Stimulated activated CD4-positive, alpha-beta T cell treated with anti-CD3 and anti-CD28 coated beads, Interleukin-4, amount 100 ng/mL, for 1 hour (primary cell): Measurements from ENCODE around the gene TMEM107.
"Not testable (repeated sequence)": the region's sequence is repeated elsewhere in the genome, so short reads cannot be mapped to it uniquely, and the experiment has no call there.

Source experiments
- DNase-seq: peaks from one replicate; pipeline ENCODE4 v3.0.0-alpha.2; 2020

Gene TMEM107

DNA sequence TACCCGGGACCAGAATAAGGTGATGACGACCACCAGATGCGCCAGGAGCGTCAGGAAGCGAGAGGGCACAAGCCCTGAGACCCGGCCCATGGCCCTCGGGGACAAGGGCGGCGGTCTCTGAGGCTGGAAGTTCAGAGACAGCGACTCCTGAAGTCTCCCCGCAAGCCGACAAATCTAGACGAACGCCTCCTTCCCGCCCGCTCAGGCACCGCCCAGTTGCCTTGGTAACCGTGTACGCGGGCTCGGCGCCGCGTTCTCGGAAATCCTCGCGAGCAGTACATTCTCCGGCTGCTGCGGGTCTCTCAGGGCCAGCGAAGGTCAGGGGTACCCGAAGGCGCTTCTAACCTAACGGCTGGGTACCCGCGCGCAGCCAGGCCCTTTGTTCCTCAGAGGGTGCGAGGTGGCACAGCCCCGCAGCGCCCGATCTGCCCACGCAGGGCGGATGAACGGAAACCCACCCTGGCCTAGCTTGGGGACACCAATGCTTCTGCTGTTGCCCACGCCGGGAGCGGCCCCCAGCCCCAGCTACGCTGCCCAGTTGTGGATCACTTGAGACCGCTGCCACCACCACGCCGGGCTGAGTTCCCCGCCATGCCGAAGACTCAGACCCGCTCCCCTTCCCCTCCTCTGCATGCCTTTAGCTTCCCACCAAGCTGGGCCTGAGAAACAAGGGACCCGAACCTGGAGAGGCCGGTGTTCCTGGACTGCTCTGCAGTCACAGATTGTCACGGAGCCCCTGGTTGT is at the start of gene TMEM107:
Gene TMEM107 (minus strand): TSS at position 184 of the 744 bp plus-strand sequence. CDS start 94 bp downstream, at position 90.
- peak; percentile 86 for DNase-seq

DNA sequence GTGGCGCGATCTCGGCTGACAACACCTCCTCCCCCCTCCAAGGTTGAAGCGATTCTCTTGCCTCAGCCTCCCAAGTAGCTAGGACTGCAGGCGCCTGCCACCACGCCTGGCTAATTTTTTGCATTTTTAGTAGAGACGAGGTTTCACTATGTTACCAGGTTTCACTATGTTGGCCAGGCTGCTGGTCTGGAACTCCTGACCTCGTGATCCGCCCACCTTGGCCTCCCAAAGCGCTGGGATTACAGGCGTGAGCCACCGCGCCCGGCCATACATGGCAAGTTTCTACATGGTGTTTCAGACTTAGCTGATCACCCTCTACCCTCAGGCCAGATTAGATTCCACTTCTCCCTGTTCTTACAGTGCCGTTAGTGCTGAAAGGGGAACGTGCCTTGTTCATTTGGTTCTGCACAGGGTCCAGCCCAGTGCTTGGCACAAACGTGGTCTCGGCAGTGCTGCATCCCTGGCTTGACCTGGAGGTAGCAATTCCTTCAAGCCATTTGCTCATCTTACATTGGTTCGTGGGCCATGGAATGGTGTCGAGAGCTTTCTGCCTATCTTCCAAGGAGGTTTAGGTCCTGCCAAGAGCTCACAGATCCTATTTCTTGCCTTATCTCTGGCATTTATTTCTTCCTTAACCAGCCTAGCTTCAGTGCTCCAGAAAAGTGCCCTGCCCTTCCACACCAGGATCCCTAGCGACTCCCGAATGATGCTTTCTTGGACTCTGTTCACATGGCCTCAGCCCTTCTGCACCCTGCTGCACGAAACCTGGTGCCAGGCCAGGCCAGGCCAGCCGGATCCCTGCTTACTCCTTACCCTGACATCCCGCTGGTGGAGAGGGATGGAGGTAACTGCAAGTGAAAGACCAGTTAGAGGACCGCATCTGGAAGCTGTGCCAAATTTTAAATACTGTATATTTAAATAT is 49.0 kb upstream of the TMEM107 start:
- no peak for DNase-seq

DNA sequence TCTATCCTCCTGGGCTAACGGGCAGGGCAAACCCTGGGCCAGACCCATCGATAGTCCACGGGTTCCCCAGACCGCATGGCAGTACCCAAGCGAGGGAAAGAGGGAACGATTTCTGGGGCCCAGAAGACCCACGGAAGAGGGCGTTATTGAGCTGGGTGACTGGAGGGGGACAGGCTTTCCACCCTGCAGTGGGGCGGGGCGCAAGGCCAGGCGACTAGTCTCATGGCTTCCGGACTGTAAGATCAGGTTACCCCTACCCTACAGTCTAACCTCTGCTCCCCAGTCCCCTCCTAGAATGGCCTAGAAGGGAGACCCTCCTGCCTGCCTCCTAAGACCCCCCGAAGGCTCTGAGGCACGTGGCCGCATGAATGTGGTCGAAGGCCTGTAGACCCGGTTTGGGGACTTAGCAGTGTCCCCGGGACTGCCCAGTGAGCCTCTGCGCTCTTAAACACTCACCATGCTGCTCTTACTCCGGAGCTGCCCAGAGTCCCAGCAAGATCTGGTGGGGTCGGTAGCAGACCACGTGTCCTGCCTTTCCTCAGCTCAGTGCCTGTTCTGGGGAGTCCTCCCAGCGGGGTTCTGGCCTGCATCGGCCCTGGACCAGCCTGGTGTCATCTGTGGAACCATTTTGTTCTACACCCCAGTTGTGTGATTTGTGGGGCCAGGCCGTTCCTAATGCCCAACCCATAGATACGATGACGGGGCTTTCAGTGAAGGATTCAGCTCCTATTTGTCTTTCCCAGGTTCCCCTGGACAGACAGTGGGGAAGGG is 47.4 kb upstream of the TMEM107 start:
- peak; percentile 61 for DNase-seq

DNA sequence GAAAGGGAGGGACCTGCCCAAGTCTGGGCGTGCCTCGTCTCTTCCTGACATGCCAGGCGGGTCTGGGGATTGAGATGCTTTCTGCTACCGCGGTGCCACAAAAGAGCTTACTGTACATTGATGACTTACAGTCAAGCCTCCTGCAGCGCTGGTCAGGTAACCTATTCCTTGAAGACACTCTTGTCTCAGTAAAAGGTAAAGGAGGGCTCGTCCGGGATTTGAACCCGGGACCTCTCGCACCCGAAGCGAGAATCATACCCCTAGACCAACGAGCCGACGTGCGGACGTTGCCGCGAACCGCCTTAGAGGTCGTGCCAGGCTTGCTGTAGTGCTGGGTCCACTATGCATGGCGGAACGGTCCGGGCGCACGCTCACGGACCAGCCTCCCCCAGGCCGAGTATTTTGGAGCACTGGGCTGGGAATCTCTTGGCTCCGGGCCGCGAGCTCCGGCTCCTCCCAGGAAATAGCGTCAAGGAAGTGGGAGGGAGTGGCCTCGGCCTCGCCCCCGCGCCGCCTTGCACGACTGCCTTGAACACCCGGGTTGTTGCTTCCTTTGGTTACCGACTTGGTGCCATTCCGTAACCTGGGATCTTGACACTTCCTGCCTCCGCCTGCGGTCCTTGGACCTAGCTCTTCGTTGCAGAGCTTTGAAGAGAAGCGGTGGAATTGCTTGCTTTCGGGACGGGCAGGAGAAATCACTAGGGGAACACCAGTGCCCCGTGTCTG is 46.6 kb upstream of the TMEM107 start:
- peak; percentile 86 for DNase-seq

DNA sequence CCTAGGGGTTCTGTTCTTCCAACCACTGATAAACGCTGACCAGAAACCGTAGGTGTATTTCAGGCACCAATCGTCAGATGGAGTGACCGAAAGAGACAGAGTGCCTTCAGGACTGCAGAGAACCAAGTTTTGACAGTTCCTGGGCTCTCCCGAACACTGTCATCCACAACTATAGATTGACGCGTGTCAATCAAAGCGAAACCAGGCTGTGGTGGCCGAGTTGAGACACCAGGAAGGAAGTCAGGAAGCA is 46.1 kb upstream of the TMEM107 start:
- DNase-seq: no peak

DNA sequence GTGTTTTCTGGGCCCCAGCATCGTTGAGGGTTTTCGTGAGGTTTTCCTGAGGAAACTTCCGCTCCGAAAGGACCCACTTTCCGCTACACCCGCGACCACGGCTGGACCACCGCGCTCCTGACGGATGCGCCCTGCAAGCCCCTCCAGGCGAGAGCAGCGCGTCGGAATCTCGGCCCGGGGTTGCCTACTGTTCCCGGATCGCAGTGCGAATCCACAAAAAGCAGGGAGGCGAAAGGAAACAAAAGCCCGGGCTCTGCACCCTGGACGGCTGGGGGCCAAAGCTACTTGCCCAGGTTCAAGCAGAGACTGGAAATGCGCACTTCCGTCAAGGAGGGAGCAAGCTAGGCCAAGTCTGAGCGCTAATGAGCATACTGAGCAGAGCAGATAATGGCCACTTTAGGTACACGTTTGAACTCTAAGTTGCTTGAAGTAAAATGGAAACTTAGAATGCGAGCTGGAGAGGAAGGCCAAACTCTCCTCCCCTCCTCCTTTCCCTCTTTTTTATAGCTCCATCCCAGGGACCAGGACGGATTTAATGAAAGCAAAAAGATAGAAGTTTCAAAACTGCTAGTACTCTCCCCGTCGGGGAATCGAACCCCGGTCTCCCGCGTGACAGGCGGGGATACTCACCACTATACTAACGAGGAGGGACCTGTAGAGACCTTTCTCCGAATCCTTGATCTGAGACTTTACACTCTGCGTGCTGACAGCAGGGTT is 45.6 kb upstream of the TMEM107 start:
- peak; percentile 88 for DNase-seq

DNA sequence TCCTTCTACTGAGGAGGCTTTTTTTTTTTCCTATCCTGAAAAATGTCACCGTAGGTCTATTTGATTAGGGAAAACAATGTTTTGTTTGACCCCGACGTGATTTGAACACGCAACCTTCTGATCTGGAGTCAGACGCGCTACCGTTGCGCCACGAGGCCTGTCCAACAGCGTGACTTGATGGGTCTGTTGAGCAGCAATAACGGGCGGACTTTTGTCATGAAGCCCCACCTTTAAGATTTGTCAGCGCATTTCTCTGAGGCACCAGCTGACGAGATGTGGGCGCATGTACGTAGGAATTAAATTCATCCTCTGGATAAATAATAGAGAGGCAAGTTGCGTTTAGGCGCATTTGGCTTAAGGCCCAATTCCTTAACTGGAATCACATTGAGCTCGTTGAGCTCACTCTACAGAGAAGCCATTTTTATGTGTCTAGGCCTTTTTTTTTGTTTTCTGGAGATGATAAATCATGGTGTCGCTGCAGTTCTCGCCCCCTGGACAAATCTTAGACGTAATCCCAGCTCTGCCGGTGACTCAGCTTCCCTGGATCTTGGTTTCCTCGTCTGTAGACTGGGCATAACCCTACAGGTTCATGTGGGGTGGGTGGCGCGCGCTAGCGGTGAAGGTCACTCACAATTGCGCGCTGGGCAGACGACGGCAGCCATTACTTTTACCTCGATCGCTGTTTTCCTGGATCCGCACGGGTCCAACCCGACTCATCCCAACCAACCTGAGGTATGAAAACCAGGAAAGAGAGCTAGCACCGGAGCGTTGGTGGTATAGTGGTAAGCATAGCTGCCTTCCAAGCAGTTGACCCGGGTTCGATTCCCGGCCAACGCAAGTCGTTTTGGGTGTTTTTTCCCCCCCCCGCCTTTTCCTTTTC is 44.8 kb upstream of the TMEM107 start:
- peak; percentile 88 for DNase-seq

DNA sequence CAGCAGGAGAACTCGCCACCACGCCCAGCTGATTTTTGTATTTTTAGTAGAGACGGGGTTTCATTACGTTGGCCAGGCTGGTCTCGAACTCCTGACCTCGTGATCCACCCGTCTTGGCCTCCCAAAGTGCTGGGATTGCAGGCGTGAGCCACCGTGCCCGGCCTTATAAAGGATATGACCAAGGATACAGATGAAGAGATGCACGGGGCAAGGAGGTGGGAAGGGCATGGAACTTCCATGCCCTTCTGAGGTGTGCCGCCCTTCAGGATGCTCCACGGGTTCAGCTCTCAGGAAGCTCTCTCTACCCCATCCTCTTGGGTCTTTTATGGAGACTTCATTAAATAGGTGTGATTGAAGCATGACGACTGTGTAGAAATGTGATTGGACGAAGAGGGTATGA is 37.8 kb upstream of the TMEM107 start:
- not testable (repeated sequence) for DNase-seq

DNA sequence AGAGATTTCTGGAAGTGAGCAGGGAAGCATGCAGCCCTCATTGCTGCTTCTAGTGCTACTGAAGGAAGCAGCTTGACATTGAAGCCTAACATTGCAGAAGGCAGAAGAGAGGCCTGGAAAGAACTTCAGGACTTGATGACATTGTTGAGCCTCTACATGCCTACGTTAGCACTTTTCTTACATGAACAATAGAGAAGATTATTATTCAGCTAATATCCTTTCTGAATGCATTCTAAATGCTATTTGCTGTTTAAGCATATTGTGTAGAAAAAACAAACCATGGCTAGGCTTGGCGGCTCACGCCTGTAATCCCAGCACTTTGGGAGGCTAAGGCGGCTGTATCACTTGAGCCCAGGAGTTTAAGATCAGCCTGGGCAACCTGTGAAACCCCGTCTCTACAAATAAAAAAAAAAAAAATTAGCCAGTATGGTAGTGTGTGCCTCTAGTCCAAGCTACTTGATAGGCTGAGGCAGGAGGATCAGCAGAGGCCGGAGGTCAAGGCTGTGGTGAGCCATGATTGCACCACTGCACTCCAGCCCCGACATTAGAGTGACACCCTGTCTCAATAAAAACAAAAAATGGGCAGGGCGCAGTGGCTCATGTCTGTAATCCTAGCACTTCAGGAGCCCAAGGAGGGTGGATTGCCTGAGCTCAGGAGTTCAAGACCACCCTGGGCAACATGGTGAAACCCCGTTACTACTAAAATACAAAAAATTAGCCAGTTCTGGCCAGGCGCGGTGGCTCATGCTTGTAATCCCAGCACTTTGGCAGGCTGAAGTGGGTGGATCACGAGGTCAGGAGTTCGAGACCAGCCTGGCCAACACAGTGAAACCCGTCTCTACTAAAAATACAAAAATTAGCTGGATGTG is 36.4 kb upstream of the TMEM107 start:
- no peak for DNase-seq

DNA sequence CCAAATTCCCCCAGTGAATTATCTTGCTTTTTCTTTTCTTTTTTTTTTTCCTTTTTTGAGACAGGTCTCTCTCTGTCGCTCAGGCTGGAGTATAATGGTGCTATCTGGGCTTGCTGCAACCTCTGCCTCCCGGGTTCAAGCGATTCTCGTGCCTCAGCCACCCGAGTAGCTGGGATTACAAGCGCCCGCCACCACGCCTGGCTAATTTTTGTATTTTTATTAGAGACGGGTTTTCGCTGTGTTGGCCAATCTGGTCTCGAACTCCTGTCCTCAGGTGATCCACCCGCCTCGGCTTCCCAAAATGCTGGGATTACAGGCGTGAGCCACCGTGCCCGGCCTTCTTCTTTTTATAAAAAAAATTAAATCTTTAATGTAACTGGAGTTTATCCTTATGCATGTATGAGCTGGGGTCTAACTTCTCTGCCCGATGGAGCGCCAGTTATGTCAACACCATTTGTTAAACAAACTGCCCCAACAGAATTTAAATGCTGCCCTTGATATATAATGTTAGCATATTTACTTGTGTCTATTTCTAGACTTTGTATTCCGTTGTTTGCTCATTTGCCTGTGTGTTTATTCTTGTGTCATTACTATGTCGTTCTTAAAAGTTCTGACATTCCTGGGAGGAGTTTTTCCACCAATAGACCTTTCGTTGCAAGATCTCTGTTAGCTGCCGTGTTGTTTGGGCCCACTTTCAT is 34.7 kb upstream of the TMEM107 start:
- peak; percentile 19 for DNase-seq

DNA sequence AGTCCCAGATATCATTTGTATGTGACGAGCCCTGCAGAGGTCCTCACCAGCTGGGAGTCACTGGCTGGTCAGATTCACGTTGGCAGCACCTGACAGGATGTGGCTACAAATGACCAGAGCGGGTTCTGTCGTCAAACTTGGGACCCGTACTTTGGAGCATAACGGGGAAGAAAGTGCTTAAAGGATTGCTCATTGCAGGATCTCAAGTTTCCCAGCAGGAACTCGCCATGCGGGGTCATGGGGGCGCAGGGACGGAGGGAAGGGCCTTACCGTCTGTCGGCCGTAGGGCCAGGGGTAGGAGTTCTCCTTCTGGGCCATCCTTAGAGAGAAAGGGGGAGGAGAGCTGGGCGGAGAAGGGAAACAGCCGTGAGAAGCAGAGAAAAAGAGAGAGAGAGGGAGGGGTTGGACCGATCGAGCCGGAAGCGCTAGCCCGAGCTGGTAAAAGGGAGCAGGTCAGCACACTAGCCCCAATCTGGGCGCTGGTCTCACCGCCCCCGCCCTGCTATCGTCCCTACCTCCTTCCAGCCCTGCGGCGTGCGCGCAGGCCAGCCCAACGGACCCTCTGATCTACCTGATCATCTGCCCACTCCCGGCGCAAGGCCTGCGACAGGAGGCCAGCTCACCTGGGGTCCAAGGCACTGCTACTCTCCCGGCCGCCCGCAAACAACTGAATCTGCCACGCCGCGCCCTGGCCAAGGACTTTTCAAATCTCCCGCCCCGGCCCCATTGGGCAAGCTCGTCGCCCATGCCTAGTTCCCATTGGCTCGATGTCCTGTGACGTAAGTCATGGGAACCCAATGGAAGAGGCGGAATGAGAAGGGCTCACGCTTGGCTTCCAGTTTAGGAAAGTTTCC is 34.0 kb upstream of the TMEM107 start, which contains the start of gene AURKB:
Gene AURKB (minus strand): TSS at position 669 of the 854 bp plus-strand sequence. CDS start 351 bp downstream, at position 318.
- peak; percentile 89 for DNase-seq

DNA sequence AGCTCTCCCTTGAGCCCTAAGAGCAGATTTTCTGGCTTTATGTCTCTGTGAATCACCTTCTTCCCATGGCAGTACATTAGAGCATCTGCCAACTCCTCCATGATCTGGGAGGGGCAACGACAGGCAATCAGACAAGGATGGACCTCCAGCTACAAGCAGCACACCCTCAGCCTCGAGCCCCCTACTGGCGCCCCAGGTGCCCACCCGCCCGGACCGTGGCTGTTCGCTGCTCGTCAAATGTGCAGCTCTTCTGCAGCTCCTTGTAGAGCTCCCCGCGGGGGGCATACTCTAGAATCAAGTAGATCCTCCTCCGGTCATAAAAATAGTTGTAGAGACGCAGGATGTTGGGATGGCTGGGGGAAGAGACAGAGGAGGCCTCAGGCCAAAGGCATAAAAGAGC is 30.4 kb upstream of the TMEM107 start:
- DNase-seq: no peak

DNA sequence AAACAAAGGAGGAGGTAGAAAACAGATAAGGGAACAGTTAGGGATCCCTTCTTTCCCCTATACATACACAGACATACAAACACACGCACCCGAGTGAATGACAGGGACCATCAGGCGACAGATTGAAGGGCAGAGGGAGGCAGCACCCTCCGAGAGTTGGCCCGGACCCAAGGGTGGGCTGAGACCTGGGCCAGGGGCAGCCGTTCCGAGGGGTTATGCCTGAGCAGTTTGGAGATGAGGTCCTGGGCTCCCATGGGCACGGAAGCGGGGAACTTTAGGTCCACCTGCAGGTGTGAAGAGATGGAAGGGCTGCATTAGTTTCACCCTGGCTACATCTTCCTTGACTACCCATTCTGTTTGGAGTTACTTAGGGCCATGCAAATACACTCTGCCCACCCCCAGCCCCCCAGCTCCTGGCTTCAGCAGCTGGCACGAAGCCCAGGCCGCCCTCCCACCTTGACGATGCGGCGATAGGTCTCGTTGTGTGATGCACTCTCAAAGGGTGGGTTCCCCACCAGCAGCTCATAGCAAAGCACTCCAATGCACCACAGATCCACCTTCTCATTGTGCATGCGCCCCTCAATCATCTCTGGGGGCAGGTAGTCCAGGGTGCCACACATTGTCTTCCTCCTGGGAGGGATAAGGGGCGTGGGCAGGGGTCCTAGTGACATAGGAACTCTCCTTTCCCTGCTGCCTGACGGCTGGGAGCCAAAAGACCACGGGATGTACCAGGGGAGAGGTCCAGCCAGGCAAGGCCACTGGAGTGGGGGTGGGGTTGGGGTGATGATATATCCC is 28.8 kb upstream of the TMEM107 start:
- no peak for DNase-seq

DNA sequence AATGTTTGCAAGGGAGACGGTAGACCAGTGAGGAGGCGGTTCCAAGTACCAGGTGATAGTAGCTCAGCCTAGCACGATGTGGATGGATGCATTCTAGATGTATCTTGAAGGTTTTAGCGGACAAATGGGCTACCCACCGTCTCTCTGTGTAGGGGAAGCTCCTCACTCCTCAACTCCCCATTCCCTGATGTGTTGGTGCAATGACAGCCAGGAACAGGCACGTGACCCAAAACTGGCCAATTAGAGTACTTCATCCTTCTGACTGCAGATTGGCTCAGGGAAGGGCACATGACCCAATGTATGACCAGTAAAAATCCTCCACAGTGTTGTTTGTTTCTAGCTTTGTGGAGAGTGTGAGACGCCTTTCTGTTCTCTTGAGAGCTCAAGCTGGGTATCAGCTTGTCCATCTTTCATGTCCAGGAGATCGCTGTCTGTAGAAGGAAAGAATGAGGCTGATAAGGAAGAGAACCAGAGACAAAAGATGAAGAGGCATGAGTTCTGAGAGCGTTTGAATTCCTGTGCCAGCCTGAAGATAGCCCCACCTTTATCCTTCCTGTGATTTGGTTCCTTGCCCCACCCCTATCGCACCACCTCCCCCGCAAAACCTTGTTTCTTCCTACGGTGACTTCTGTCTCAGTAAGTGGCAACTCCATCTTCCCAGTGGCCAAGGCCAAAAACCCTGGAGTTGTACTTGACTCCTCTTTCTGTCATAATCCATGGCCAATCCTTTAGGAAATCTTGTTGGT is 16.1 kb upstream of the TMEM107 start:
- peak; percentile 30 for DNase-seq

DNA sequence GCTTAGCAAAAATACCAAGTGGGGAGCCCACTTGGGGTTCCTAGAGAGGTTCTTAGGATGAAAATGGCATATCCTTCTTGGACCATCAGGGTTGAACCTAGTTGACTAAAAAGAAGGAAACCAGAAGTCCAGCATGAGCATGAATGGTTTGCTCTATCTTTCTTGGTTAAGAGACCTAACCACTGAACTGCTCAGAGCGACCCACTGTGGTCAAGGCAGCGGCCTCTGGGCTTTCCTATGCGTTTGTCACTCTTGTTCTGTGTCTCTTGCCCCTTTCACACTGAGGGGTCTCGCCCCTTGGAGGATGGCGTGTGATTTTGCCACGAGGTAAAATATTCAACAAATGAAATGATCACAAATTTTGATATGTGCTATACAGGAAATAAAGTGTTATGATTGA is 14.3 kb upstream of the TMEM107 start:
- no peak for DNase-seq

DNA sequence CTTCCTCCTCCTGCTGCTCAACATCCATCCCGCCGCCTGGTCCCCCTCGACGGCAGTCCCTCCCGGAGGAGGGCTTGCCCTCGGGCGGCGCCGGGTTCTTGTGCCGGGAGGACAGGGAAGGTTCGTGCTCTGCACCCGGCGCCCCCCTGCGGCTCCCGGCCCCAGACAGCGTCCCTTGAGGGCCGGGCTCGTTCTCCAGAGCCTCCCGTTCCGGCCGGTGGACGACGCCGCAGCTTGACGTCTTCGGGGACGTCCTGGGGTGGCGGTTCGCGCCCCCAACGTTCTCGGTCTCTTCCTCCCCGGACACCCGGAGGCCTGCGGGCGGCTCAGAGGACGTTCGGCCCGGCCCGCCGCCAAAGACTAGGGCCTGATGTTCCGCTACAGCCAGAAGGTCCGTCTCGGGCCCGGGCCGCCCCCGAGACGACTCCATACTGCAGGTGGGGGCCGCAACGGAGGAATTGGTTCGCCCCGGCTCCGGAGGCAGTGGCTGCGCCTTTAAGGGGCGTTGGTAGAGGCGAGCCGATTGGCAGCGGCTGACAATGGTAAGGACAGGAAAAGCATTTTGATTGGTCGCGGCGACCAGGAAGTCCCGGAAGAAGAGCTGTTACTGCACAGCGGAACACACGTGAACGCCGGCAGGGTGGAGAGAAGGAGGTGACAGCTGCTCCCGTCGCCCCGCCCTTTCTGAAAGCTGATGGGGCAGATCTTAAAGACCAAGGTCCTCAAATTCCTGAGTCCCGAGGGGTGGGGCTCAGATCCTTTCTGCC is 13.7 kb upstream of the TMEM107 start, which contains the start of gene BORCS6:
Gene BORCS6 (minus strand): TSS at position 470 of the 767 bp plus-strand sequence. CDS start 40 bp downstream, at position 430.
- peak; percentile 92 for DNase-seq
